Activated CD4-positive, alpha-beta T cell treated with anti-CD3 and anti-CD28 coated beads, Interleukin-2, Interleukin-6, amounts not matched to agents 100 ng/mL and 50 ng/mL, durations not matched to agents 16 hours and 8 hours (primary cell): ENCODE data around the gene SSC4D.
"Not testable (repeated sequence)": the region's sequence is repeated elsewhere in the genome, so short reads cannot be mapped to it uniquely, and the experiment has no call there.

Experiments
- DNase-seq: peaks from one replicate; pipeline ENCODE4 v3.0.0-alpha.2; 2020

Gene SSC4D

DNA sequence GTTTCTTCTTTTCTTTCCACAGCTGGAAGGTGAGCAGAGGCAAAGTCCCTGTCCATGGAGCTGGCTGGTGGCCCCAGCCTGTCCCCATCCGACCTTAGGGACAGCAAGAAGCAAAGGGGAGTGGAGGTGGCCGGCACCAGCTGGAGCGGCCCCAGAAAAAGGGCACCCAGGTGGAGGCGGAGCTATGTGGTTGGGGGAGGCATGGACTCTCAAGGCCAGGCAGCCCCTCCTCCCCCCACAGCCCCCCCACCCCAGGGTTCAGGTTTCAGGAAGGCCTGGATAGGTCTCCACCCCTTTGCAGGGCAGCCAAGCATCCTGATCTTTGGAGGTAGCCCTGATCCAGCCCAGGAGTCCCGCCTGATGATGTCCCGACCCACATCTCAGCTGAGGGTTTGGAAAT, at the start of gene SSC4D:
Gene SSC4D, minus strand, starts transcription at position 161 of the 400 bp plus-strand sequence. CDS start 5,258 bp downstream, outside the sequence.
- DNase-seq = no peak

DNA sequence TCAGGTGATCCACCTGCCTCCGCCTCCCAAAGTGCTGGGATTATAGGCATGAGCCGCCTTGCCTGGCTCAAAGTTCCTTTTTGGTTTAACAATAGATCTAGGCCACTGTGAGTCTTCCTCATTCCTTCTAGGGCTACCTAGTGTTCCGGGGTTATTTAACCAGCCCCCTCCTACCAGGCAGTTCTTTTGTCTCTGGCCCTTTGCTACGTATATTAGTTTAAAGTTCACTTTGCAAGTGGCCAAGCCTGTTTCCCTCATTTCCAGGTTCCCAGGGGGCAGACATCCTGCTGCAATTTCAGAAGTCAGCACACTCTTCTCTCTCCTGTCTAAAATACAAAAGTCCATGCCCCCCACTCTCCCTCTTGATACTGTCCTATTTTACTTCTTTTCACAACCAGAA, 49.0 kb upstream of the SSC4D start:
- not testable (repeated sequence) for DNase-seq

DNA sequence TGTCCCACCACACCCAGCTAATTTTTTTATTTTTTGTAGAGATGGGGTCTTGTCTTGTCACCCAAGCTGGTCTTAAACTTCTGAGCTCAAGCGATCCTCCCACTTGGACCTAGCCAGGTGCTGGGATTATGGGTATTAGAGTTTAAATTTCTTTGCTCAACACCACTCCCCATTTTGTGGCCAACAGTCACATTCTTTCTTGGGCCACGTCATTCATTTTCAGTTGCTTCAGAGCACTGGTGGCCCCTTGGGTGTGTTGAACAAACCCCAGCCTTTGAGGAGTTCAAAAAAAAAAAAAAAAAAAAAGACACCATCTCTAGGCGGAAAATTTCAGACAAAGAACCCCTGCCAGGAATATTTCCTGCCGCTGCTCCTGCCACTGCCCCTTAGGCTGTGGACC, 47.5 kb upstream of the SSC4D start:
- DNase-seq = not testable (repeated sequence)

DNA sequence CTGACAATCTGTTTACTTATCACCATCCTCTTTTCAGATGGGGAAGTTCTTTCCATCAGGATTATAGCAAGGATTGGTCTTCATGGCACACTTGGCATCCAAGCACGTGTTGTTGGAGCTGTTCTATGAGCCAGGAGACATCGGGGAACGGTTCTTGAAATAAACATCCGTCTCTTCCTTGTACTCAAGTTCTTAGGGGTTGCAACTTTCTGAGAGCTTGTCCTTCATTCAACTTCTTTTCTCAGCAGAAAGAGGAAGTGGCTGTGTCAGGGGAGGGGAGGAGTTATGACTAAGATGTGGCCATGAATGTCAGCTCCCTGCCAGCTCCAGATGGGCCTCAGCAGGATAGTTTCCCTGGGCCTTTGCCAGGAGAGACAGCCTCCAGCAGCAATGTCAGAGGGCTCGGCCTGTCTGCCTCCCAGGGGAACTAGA, 36.1 kb upstream of the SSC4D start:
- DNase-seq = peak; percentile 54

DNA sequence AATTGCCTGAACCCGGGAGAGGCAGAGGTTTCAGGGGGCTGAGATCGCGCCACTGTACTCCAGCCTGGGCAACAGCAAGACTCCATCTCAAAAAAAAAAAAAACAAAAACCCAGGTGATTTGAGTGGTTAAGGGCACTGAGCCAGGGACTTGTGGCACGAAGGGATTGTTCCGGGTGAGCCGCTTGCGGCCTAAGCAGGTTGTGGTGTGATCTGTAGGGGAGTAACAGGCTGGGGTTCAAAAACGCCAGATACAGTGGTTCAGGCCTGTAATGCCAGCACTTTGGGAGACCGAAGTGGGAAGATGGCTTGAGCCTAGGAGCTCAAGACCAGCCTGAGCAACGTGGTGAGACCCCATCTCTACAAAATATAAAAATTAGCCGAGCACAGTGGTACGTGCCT, 34.3 kb upstream of the SSC4D start:
- DNase-seq = not testable (repeated sequence)

DNA sequence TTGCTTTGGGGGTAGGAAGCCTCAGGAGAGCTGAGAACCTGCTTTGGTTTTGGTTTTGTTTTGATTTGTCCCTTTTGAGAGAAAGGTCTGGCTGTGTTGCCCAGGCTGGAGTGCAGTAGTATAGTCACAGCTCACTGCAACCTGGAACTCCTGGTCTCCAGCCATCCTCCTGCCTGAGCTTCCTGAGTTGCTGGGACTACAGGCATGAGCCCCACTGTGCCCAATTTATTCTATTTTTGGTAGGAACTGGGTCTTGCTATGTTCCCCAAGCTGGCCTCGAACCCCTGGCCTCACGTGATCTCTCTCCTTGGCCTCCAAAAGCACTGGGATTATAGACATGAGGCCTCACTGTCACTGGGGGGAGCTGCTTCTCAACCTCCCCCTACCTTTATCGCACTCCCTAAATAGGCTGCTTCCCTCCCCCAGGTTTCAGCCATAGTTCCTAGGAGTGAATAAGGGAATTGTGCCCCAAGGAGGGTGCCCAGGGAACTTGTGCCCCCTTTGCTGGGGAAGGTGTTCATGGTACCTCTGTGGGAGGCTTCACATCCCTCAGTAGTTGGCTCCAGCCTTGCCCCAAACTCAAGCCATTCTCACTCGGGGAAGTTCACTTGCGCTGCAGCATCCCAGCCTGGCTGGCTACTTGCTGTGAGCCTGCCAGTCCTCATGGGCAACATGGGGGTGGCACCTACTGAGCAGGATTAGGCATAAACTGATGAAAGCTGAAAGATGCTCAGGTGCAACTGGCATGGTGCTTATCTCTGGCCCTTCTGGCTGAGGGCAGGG, 33.4 kb upstream of the SSC4D start:
- DNase-seq = not testable (repeated sequence)

DNA sequence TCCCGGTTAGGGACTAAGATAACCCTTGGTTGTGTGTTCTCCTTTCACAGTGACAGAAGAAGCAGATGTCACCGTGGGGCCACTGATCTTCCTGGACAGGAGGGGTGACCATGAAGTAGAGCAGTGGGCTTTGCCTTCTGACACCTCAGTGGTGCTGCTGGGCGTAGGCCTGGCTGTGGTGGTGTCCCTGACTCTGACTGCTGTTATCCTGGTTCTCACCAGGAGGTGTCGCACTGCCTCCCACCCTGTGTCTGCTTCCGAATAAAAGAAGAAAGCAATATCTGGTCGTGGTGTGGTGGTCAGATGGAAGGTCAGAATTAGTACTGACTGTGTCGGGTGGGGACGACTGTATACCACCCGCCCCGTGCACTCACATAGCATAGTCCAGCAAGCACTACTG, 32.3 kb upstream of the SSC4D start:
- not testable (repeated sequence) for DNase-seq

DNA sequence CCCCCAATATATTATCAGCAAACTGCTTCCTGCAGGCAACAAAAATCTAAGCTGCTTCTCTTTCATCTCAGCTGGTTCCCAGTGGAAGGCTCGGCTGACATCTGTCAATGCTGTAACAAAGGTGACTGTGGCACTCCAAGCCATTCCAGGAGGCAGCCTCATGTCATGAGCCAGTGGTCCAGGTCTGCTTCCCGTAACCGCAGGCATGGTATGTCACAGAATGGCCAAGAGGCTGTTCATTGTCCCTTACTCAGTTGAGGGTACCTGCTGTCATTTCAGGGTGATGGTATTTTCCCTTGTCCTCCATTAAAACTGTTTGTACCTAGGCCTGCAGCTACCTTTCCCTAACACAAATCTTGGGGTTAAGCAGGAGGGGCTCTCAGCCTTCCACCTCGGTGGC, 30.9 kb upstream of the SSC4D start:
- DNase-seq = not testable (repeated sequence)

DNA sequence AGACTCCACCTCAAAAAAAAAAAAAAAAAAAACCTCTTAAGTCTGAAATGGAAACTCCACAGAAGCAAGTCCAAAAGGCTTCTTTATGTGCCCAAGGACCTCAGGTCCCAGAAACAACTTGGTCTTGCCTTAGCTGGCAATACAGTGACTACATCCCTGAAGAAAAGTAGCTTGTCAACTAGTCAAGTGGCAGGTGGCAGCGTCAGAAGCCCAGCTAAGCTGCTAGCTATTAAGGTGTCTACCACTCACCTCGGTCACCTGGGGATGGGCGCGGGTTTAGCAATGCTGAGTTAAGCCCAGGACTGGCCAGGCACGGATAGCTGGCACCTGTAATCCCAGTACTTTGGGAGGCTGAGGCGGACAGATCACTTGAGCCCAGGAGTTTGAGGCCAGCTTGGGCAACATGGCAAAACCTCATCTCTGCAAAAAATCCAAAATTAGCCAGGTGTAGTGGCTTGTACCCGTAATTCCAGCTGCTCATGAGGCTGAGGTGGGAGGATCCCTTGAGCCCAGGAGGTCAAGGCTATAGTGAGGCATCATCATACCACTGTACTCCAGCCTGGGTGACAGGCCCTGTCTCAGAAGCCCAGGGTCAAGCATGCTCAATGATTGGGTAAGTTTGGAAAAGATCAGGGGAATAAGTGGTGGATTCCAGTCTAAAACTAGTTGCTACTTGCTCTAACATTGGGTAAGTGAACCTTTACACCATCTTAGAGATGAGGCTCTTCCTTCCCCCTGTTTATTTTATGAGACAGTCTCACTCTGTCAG, 29.8 kb upstream of the SSC4D start:
- not testable (repeated sequence) for DNase-seq

DNA sequence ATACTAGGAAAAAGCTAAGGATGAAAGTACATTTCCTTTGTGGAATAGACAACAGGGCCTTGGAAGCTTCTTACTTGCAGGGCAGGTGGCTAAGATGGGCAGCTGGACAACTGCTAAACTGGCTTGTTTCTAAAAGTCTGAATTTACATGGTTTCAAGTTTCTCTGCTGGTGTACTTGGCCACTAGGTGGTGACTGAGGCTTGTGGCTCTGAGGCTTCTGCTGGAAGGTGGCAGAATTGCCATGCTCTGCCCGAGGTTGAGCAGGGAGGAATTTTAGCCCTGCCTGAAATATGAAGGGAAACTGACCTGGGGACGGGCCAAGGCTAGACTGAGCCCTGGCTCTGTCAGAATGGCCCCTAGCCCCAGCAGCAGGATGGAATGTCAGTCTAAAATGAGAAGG, 28.4 kb upstream of the SSC4D start:
- peak; percentile 75 for DNase-seq

DNA sequence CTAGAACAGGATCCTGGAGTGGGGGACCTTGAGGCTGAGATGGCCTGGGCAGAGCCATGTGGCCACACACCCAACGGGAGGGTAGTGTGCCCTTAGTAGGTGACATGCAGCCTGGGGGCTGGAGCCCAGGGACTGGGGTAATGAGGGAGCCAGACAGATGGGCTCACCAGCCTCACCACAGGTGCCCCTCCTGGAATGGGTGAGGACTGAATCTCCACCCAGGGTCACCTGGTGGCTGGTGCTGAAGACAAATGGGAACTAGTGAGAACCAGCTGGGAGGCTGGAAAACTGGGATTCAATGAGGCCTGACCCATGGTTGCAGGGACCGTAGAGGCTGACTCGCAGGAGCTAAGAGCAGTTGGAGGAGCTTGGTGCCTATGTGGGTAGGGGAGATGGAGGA, 21.3 kb upstream of the SSC4D start:
- no peak for DNase-seq

DNA sequence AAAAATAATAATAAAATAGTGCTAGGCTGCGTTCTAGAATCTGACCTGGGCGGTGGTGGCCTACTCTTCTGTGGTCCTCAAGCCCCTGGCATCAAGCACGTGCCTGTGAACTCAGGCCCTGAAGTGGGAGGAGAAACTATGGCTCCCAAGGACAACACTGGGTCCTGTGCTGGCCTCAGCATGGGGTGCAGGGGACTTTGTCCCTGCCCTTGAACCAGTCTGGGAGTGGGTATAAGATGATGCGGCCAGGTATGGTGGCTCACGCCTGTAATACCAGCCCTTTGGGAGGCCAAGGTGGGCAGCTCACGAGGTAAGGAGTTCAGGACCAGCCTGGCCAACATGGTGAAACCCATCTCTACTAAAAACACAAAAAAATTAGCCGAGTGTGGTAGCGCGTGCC, 20.7 kb upstream of the SSC4D start:
- no peak for DNase-seq

DNA sequence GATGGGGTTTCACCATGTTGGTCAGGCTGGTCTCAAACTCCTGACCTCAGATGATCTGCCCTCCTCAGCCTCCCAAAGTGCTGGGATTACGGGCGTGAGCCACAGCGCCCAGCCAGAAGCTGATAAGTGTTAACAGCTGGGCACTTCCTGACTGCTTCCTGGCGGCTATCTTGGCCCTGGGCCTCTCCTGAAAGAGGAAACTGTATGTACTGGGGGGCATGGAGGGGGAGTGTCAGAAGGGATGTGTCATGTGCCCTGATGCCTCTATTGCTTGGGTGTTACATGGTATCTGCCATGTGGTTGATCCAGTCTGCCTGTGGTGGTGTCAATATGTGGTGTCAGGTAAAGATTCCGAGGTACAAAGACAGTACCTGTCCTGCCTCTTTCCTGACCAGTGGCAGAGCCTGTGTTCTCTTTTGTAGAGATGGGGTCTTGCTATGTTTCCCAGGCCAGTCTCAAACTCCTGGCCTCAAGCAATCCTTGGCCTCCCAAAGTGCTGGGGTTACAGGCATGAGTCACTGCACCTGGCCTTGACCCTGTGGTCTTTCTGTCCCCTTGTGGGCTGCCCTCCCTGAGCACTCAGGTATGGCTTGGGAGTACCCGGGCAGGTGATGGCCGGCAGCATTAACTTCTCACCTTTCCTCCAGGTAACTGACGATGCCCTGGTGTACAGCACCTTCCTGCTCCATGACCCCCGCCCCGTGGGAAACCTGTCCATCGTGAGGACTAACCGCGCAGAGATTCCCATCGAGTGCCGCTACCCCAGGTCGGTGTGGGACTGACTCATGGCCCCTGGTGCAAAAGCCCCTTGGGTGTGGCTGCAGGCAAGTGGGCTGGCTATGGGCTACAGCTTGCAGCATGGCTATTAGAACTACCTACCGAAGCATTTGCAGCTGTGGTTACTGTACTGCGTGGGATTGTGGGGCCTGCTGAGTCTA, 19.6 kb upstream of the SSC4D start:
- no peak for DNase-seq

DNA sequence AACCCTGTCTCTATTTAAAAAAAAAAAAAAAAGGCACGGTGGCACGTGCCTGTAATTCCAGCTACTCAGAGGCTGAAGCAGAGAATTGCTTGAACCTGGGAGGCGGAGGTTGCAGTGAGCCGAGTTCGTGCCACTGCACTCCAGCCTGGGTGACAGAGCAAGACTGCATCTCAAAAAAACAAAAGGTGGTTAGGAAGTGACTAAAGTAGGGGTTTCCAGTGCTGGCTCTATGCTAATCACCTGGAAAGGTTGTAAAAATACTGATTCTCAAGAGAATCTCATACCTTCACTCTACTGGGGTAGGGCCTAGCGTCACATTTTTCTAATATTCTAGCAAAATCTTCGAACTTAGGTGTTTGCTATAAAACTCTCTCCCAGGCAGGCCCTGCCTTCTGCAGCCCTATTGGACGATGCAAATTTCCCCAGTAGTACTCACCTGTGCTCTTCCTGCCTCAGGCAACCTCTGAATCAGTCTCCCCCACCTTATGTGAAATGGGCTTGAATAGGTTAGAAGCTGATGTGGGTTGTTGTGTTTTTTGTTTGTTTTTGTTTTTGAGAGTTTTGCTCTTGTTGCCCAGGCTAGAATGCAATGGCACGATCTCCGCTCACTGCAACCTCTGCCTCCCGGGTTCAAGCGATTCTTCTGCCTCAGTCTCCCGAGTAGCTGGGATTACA, 18.8 kb upstream of the SSC4D start:
- DNase-seq = no peak

DNA sequence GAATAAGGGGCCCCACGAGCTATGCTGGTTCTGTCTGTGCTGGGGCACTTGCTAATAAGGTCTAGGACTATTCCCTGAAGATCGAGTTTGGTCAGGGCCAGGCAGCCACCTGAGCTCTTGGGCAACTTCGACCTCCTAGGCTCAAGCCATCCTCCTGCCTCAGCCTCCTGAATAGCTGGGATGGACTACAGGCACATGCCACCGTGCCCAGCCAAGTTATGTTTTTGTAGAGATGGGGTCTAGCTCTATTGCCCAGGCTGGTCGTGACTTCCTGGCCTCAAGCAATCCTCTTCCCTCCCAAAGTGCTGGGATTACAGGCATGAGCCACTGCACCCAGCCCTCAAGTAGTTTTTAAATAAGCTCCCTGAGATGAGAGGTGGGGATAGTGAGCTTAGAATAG, 18.1 kb upstream of the SSC4D start:
- no peak for DNase-seq

DNA sequence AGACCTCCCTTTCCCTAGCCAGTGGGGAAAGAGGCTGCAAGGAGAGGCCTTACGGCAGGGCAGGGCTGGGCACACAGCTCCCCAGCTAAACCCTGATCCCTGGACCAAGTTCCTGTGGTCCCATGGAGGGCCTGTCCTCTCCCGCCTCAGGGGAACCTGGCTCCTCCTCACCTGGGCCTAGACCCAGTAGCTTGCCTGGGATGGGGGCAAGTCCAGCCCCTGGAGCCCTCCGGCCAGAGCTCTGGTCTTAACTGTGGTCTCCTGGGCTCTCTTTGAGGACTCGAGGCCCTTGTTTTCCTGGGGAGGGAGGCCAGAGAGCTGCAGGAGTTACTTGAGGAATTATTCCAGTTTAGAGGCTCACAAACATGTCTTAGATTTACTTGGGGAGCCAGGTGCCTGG, 16.7 kb upstream of the SSC4D start:
- DNase-seq = no peak

DNA sequence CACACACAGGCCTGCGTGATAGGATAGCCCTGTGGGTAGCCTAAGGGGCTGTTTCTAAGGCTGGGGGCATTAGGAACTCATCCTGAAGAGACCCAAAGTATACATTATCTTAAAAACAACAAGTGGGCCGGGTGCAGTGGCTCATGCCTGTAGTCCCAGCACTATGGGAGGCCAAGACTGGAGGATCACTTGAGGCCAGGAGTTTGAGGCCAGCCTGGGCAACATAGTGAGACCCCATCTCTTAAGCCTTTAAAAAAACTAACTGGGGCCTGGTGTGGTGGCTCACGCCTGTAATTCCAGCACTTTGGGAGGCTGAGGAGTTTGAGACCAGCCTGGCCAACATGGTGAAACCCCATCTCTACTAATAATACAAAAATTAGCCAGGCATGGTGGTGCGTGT, 16.1 kb upstream of the SSC4D start:
- not testable (repeated sequence) for DNase-seq

DNA sequence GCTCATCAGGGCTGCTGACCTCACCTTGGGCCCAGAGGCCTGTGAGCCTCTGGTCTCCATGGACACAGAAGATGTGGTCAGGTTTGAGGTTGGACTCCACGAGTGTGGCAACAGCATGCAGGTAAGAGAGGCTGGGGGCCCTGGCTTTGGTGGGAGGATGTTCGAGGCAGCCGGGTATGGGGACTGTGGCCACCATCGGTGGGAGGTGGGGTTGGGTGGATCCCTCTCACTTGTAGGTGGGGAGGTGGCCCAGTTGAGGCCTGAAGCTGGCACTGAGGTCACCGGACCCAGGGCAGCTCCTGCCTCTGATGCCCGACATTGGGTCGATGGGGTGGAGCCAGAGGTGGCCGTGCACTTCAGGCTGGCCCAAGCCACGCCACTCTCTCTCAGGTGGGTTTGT, 15.7 kb upstream of the SSC4D start:
- no peak for DNase-seq

DNA sequence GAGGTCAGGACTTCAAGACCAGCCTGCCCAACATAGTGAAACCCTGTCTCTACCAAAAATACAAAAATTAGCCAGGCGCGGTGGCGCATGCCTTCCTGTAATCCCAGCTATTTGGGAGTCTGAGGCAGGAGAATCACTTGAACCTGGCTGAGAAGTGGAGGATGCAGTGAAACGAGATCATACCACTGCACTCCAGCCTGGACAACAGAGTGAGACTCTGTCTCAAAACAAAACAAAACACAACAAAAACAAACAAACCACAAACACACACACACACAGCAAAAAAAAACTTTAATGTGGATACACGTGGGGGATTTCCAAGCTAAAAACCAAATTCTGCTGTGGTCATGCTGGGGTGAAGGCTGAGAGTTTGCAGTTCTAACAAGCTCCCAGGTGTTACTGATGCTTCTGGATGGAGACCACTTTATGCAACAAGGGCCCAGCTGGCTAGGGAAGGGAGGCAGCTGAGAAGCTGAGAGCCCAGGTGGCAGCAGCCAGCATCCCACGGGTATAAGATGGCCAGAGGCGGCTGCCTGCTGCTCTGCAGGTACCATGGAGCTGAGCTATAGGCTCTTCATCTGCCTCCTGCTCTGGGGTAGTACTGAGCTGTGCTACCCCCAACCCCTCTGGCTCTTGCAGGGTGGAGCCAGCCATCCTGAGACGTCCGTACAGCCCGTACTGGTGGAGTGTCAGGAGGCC, 15.1 kb upstream of the SSC4D start, which contains the start of gene ZP3:
Gene ZP3, plus strand, starts transcription at position 538 of the 699 bp plus-strand sequence. Its CDS starts 15 bp downstream, at position 553.
- peak; percentile 36 for DNase-seq

DNA sequence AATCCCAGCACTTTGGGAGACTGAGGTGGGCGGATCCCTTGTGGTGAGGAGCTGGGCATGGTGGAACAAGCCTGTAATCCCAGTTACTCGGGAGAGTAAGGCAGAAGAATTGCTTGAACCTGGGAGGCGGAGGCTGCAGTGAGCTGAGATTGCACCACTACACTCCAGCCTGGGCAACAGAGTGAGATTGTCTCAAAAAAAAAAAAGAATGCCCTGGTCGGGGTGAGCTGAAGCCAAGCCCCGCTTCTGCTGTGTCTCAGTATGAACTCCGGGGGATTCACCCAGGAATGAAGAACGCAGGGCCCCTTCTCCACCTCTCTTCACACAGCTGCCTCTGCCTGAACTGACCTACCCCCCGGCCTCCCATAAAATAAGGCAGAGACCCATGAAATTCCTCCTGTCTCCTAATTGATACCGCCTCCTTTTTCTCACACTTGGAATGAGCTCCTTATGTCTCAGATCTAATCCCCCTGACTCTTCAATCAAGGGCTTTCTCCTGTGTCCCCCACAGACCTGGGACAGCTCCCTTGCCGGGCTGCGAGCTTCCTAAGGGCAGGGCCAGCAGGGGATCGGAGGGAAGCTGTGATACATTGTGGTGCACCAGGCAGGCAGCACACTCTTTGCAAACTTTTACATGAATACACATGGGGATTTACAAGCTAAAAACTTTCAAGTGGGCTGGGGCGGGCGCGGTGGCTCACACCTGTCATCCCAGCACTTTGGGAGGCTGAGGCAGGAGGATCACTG, 14.3 kb upstream of the SSC4D start:
- no peak for DNase-seq

DNA sequence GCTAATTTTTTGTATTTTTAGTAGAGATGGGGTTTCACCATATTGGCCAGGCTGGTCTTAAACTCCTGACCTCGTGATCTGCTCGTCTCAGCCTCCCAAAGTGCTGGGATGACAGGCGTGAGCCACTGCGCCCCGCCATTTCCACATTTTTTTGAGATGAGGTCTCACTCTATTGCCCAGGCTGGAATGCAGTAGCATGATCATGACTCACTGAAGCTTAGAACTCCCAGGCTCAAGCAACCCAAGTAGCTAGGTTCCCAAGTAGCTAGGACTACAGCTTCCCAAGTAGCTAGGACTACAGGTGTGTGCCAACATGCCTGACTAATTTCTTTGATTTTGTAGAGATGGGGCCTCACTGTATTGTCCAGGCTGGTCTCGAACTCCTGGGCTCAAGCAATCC, 11.6 kb upstream of the SSC4D start:
- DNase-seq = not testable (repeated sequence)
